GM12873 (cell line): ENCODE measurements around the gene ALX3.

Experiments
- CTCF ChIP-seq: IDR thresholded peaks from 2 replicates; pipeline ENCODE4 v1.5.1; 2012; ENCODE audit warnings: low read depth, mild to moderate bottlenecking, moderate library complexity, low read length, control low read depth; ENCODE audit not compliant: insufficient read depth; ENCODE audit errors: missing control alignments

The ALX3 gene

DNA sequence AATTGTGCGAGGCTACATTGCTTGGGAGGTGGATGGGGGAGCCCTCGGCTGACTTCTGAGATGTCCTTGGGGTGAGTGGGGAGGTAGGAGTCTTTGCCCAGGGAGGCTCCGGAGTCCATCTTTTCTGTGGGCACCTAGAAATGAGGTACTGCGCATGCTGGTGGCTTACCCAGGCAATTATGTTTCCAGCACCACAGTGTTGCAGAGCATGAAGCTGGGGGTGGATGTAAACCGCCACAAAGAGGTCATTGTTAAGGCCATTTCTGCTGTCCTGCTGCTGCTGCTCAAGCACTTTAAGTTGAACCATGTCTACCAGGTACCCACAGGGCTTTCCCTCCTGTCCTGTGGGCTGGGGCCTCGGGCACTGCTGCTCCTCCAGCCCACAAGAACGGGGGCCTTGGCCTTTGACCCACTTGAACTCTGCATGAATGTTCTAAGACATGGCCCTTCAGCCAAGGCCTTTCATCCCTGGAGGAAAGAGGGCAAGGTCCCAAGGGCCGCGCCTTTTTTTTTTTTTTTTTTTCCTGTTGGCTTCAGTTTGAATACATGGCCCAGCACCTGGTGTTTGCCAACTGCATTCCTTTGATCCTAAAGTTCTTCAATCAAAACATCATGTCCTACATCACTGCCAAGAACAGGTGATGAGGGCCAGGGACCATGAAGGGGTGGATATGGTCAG is 21.4 kb downstream of the ALX3 start:
- TF ChIP-seq CTCF: no peak

DNA sequence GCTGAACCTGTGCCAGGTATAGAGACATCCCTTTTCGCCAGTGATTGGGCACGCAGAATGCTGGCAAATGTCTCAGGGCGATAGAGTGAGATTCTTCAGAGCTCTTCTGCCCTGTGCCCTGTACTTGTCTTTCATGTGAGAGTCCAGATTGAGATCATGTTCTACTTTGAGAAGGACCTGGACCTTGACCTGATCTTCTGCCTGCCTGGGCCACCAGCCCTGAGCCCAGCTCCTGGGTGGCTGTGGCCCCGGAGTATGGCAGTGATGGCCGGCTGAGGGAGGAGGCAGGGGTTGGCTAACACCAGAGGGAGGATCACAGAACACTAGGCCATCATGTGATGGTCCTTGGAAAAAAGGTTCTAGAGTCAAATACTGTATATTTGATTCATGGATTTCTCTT is 22.2 kb downstream of the ALX3 start:
- no peak for TF ChIP-seq CTCF

DNA sequence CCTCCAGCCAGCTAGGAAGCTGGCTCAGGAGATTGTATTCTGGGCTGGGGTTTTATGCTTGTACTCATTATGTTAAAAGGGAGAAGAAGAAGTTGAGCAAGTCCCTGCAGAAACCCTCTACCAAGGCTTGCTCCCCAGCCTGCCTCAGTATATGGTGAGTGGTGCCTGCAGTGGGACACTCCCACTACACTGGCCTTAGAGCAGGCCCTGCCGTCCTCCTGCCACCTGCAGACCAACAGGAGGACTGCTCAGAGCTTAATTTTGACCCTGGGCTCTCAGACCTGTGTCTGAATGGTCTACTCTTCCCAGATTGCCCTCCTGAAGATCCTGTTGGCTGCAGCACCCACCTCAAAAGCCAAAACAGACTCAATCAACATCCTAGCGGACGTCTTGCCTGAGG is 23.0 kb downstream of the ALX3 start:
- no peak for TF ChIP-seq CTCF

DNA sequence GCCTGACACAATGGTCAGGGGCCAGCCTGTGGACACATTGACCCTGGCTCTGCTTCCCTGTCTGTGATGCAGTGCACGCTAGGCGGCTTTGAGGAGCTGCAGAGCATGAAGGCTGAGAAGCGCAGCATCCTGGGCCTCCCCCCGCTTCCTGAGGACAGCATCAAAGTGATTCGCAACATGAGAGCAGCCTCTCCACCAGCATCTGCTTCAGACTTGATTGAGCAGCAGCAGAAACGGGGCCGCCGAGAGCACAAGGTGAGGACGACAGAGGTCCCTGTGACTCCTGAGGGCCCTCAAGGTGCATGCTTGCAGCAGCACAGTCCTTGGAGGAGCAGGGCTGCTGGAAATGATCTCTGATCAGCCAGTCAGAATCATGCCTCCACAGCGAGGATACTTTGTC is 27.5 kb downstream of the ALX3 start:
- TF ChIP-seq CTCF: no peak

DNA sequence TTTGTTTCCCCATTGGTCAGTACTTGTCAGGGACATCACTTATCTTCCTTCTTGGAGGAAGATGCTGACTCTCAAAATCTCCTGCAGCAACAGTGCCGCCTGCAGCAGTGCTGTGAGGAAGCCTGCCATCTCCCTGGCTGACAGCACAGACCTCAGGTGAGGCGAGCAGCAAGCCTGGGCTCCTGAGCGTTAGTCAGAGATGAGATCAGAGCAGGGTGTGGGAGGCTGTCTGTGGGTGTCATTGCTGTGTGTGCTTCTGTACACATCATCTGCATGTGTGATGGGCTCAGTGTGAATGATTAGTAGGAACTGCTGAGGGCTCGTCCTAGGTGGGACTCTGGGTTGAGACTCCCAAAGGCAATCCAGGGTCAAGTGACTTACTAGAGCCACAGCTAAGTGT is 29.9 kb downstream of the ALX3 start:
- TF ChIP-seq CTCF: no peak

GRCh38 chr1:110039641-110040040 is 30.8 kb downstream of the ALX3 start:
- TF ChIP-seq CTCF: no peak

DNA sequence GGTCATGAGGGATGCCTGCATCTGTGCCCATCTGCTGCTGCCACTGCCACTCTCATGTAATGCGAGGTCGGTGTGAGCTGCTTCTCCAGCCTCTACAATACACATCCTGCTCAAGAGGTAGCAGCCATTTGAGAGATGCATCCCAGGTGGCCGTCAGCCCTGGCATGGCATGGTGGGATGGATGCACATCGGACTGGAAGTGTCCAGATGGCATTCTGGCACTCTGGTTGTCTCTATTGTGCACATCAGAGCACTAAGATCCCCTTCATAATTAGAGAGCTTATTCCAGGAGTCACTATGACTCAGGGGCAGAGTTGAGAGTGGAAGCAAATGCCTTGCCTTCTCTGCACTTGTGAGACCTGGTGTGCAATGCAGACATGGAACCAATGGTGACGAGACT is 32.2 kb downstream of the ALX3 start:
- no peak for TF ChIP-seq CTCF
